HG03442 (cell line): Measurements from ENCODE around the gene STS.
A peak's percentile ranks its signal among the peaks of the same experiment; 100 is the strongest.

Experiments
- ATAC-seq: cut with Tn5 transposase; IDR thresholded peaks from one replicate; pipeline ENCODE4 v1.9.1; 2021; ENCODE audit warnings: mild to moderate bottlenecking, moderate library complexity; ENCODE audit not compliant: unreplicated experiment

STS gene

DNA sequence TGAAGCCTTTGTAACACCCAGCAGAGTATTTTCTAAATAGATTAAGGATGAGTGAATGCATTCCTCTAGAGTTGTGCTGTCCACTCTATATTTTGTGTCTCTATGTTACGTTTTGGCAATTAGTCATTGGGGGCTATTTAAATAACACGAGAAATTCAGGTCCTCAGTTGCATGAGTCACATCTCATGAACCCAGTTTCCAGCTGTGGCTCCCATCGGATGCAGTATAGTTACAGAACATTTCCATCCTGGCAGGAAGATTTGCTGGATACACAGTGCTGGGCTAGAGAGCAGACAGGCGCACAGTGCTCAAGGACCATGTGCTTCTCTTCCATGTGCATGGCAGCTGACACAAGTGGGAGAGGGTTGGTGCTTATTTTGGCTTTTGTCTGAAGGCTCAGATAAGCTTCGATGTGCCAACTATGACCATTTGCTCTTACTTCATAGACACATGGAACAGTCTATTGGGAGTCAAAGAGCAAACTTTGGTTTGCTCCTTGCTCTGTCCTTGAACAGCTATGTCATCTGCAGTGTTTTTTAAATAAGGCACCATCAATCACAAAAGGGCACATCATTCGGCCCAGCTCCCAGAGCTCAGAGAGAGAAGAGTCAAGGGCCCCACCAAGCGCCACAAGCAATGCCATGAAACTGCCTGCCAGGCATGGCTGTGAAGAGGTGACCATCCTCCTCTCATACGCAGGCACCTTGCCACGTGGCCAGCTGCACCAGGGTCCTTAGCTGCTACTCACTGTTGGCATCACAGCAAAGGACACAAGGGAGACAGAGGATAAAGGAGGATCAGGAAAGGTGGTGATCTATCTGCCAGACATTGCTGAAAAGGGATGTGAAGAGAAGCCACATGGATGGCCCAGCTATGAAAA lies 8.1 kb upstream of the STS start:
- no peak for ATAC-seq

- no peak for ATAC-seq
Measured at GRCh38 chrX:7143076-7143475, 4.4 kb upstream of the STS start.

DNA sequence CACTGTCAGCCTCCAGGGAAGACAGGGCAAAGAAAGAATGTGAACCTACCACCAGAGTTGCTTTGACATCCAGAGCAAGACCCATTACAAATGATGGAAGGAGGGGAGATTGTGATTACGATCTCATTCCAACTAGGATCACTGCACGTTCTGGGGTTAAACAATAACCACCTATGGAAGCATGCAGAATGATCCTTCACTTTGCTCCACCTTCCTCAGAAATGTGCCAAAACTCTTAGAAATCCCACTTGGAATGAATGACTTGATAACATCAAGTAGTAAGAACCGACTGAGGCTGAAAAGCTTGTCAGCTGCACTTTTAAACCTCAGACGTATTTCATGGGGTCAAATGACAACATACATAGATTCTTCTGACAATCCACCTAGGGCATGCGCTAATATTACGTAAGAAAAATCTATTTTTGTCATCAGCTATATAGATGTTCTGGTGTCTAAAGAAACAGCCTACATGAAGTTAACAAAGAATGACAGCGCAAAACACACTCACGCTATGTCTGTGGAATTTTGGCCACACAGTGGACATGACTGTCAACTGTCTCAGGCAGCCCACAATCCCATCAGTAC lies 3.5 kb upstream of the STS start:
- ATAC-seq: no peak

DNA sequence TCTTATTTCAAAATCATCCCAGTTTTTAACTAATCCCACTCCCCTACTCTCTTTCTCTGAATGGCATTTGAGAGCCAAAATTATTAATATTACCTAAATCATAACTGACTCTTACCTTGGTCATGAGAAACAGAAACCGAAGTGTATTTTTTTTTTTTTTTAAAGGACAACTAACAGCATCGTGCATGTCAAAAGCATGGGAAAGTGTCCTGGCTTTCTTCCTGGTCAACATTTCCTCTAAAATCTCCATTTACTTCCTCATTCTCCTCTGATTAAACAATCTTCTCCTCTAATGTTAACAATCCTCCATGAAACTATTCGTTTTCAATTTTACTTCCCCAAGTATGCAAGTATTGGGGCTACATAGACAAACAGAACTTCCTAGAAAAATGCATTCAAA lies 2.1 kb upstream of the STS start:
- ATAC-seq: no peak

- ATAC-seq: no peak
Measured at GRCh38 chrX:7146020-7146702, 1.4 kb upstream of the STS start.

DNA sequence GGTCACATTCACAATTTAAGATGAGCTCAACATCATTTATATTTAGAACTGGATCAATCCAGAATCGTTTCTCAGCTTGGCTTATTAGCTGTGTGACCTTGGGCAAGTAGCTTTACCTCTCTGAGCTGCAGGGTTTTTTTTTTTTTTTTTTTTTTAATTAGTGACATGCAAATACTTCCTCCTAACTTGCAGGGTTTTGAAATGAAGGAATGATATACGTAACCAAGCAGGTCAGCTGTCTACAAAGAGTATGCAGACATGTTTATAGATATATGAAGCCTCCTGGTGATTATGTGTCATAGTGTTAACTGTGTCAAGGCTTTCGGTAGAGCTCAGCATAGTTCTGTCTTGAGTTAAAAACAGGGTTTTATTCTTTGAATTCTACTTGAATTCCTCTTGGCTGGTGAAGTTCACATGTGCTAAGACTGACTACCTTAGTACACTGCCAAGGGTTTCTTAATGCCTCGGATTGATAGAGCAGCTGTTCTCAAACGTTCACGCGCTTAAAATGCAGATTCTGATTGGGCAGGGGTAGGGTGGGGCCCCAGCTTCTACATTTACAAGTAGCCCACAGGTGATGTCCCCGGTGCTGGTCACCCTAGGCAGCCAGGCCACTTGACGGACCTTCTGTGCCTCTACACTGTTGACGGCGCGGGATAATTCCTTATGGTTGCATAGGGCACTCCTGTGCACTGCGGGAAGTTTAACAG lies 654 bp upstream of the STS start:
- ATAC-seq: peak; percentile 17

GRCh38 chrX:7147978-7148854 lies 704 bp downstream of the STS start, which contains the start of gene PUDP:
Gene PUDP (minus strand): TSS chrX:7148153. CDS start chrX:7148113, 40 bp downstream.
- peak; percentile 76 for ATAC-seq

DNA sequence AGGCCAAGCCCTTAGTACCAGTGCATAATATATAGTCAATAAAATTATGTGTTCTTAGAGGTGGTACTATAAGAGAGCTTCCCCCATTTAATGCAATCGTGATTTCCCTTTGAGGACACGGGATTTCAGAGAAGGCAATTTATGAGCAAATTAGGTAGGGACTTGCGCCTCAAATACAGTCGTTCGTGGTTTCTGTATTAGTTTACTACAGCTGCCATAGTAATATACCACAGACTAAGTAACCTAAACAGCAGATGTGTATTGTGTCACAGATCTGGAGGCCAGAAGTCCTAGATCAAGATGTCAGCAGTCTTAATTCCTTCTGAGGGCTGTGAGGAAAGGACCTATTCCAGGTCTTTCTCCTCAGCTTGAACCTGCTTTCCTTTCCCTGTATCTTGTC lies 1.9 kb downstream of the STS start:
- ATAC-seq: no peak

DNA sequence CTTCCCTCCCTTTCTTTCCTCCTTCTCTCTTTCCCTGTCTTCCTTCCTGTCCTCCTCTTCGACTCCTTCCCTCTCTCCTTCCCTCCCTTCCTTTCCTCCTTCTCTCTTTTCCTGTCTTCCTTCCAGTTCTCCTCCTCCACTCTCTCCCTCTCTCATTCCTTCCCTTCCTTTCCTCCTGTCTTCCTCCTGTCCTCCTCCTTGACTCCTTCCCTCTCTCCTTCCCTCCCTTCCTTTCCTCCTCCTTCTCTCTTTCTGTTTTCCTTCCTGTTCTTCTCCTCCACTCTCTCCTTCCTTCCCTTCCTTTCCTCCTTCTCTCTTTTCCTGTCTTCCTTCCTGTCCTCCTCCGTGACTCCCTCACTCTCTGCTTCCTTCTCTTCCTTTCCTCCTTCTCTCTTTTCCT lies 5.7 kb downstream of the STS start:
- no peak for ATAC-seq

- ATAC-seq: no peak
Measured at GRCh38 chrX:7154041-7154597, 6.6 kb downstream of the STS start.

DNA sequence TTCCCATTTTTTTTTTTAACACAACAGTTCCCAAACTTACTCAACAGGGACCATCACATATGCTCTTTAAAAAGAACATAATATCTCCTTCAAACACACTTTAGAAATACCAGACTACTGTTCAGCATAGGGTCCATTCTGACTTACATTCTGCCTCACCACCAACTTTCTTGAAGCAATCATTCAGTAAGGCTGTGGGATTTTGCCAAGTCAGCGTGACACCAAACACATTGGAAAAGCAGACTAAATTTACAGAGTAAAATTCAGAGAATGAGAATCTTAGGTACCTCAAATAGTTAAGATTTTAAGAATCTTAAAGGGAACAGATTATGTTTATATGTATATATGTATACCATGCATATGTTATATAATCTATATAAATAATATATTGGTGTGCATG lies 7.7 kb downstream of the STS start:
- no peak for ATAC-seq

GRCh38 chrX:7156879-7157278 lies 9.4 kb downstream of the STS start:
- no peak for ATAC-seq

DNA sequence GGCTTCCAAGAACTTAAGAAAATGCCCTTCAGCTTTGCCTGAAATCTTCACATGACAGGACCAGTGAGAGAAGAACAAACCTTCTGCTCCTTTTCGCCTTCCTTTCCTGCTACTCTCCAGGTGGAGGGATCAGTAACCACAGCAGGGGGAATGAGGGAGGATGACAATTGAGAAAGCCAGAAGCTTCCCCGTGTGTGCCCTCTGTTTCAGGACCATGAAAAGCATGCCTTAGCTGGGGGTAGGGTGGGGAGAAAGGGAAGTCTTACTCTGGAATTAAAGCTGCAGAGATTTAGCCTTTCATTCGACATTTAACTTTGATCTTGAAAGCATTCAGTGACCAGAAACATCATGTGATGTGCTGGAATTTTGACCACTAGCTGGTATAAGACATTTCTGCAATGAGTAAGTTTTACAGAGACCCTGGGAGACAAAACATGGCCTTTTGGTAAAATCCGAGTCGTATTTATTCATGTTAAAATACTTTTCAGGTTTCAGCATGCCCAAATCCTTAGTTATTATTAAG lies 11.0 kb downstream of the STS start:
- no peak for ATAC-seq

- no peak for ATAC-seq
Measured at GRCh38 chrX:7159149-7159861, 11.8 kb downstream of the STS start.

- ATAC-seq: no peak
Measured at GRCh38 chrX:7163146-7163677, 15.7 kb downstream of the STS start.

GRCh38 chrX:7164174-7164573 lies 16.7 kb downstream of the STS start:
- ATAC-seq: no peak

GRCh38 chrX:7168371-7168770 lies 20.9 kb downstream of the STS start:
- ATAC-seq: no peak

GRCh38 chrX:7169627-7170026 lies 22.1 kb downstream of the STS start:
- ATAC-seq: no peak

DNA sequence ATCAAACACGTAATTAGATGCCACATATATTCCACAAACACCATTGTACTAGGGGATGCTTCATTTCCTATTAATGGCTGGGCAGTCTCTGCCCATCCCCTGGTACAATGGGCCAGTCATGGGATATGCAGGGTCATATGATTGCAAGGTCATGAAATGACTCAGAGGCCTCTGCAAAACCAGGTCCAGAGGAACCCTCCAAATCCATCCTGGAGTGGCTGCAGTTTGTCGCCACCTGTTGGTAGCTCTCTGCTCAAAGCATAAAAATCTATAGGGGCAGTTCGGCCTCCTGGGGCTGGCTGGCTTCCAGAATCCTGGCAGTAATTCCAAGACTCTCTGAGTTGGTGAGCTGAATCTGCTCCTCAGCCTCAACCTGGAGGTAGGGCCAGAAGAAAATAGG lies 23.4 kb downstream of the STS start:
- ATAC-seq: no peak
